ELR (cell line): ENCODE measurements around the gene SLC25A19.

Experiments used
- DNase-seq: peaks from one replicate; pipeline ENCODE4 v3.0.0-alpha.2; 2015; ENCODE audit warnings: low read depth

The SLC25A19 gene

DNA sequence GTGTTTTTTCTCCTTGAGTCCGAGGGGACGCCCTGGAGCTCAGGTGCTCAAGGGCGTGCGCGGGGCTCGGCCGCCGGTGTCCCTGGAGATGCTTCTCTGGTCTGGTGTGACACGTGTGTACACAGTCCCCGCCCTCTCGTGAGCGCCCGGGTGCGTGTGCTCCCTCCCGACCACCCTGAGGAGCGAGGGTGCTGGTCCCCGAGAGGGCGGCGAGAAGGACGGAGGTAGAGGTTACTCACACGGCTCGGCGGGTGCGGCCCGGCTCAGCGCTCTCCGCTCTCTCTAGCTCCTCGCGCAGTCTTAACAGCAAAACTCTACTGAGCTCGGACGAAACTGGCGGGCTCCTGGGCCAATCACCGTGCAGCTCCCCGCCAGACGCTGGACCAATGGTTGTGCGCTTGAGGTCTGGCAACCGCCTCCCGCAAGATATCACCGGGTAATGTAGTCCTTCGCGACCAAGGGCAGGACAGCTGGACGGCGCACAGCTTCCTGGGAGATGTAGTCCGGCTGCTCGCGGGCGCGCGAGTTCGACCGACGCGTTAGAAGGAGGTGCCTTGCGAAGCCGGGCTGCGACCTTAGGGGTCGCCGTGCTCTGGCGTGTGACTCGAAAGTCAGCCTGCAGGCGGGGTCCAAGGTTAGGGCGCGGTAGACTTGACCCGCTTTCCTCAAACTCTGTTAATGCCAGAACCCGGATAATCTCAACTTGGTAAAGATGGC, at the start of gene SLC25A19:
SLC25A19 (minus strand) TSS at position 319 of the 717 bp plus-strand sequence. CDS start 2,669 bp downstream, outside the sequence.
- DNase-seq, result peak; percentile 100

DNA sequence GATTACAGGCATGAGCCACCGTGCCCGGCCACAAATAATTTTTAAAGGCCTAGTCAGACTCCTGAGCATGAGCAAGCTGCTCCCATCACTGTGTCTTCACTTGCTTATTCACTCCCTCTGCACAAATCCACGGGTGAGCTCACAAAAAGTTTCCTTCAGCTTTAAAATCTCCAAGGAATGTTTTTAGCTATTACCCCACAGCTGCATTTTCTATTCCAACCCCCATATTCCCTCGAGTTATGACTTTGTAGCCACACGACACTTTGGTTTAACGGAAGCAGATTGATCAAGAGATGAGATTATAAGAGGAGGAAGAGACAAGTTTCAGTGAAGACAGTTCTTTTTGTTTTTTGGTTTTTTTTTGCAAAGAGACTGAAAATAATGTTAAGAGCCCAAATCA, 49.1 kb upstream of the SLC25A19 start:
- peak; percentile 42 for DNase-seq

GRCh38 chr17:75335315-75335714, 46.1 kb upstream of the SLC25A19 start:
- DNase-seq, result no peak

DNA sequence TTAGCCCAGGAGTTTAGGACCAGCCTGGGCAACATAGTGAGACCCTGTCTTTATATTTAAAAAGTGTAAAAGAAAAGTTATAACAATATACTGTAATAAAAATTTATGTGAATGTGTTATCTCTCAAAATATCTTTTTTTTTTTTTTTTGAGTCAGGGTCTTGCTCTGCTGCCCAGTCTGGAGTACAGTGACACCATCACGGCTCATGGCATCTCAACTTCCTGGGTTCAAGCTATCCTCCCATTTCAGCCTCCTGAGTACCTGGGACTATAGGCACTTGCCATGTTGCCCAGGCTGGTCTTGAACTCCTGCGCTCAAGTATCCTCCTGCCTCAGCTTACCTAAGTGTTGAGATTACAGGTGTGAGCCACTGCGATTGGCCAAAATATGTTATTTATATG, 45.5 kb upstream of the SLC25A19 start:
- DNase-seq, result no peak

- no peak for DNase-seq
These were observed 42.4 kb upstream of the SLC25A19 start for GRCh38 chr17:75331671-75332070.

DNA sequence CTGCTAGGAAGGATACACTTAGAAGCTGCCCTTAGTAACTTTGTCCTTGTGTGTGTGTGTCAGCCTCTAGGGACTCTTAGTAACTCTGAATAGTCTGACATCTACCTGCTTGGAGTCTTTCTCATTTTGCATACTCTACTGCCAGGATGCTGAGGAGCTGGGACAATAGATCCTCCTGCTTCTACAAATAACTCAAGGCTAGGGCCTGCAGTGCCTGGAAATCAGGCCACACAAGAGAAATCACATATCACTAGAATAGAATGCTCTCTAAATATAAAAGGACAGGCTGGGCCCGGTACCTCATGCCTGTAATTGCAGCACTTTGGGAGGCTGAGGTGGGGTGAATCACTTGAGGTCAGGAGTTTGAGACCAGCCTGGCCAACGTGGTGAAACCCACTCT, 38.5 kb upstream of the SLC25A19 start:
- DNase-seq, result no peak

DNA sequence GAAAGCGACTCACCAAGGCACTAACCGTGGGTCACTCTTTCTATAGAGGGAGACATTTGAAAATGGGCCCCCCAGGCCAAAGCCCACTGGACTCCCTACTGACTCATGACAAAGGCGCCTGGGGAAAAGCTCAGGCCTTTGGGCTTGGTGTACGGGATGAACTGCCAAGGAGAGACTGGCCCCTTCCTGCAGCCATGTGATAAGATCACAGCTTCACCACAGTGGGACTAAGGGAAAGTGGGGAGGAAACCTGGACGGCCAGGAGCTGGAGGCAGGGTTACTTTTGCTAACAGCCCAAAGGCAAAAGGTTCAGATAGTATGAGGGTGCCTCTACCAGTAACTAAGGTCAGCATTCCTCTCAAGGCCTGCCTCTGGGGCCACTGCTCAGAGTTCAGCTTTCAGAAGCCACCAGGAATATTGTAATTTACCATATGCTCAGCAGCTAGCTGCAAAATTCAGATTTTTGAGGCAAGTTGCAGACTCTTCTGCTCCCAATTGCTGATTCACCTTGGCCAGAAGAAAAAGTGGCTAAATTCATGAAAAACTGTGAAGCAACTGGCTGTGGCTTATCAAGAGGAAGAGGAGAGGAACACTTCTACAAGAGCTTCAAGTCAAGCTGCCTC, 37.1 kb upstream of the SLC25A19 start:
- peak; percentile 96 for DNase-seq

GRCh38 chr17:75325827-75326225, 36.6 kb upstream of the SLC25A19 start:
- DNase-seq, result no peak

DNA sequence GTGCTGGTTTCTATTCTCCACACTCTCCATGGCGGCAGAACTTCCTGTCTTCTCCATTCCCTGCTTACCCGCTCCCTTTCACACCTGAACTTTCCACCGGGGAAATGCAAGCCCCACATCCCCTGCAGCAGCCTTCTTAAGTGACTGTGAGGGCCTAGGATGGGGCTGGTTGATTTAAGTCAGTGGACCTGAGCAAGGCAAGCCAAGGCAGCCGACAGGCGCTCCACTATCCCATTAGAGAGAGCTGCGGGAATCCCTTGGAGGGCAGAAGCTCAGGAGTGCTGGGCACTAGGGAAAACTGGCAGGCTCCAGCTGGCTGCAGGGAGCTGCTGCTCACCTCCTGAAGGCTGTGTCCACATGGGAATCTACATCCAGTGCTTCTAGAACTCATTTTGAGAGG, 36.1 kb upstream of the SLC25A19 start:
- no peak for DNase-seq

DNA sequence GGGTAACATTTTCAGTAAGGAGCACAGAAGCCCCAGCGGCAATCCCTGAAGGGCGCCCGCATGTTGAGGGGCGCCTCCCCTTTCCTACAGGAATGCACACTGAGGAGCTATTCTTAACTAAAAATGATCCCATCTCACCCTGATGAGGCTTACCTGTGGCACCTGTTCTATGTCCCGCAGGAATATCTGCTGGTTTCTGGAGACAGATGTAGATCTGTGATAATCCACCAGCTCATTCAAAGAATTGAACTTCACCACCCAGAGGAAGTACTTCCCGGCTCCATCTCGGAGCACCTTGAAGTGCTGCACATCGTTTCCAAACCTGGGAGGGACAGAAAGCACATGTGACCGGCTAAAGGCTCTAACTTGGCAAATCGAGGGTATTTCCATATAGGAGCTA, 32.3 kb upstream of the SLC25A19 start:
- no peak for DNase-seq

DNA sequence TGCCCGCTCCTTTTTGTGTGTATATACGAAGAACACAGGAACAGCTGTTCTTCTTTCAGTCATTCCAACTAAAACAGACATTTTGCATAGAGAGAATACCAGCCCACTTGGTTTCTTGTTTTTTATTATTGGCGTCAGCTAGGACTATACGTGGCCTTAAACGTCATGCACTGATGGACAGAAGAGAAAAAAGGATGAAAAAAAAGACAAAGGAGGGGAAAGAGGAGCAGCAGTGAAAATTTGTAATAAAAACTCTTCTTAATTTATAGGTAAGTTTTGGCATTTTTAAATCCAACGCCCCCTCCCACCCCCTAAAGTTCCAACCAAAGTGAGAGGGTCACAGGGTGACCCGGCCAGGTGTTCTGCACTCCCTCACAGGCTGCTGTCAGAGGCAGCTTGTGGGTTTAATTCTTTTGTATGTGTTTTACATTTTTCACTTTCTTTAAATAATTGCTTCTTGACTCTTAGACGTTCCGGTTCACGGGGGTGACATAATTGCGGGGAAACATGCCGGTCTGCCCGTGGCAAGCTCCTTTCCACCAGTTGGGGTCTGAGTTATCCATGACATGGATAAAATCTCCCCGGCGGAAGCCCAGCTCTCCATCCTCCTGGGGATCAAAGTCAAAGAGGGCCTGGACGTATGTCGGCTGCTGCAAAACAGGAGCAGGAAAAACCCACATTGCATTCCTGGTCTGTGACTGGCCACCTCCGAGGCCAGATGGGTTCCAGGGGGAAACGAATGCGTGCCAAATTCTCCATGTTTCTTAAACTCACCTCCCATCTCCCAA, 30.9 kb upstream of the SLC25A19 start:
- peak; percentile 90 for DNase-seq

DNA sequence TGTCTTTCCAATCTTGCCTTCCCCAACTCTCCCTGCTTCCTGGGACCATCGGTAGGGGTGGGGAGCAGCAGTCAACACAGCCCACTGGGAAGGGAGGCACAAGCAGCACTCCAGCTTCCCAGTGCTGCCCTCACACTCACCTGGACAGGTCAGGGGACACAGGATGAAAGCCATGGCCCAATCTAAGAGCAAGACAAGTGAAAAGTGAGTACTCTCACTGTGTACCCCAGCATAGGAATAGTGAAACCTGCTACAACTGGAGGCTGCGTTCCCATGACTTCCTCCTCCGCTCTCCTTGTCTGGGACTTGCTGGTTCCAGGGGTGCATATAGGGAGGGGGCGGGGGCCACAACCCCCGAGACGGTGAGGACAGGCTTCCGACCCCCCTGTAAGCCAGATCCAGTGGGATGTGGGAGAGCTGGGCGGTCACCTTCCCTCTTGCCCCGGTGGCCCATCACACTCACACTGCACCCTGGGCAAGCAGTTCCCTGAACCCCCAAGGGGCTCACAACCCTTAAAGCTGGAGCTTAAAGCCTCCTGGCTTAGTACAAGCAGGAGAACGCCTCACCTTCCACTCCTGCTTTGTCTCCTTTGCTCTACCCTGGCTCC, 29.5 kb upstream of the SLC25A19 start:
- no peak for DNase-seq

GRCh38 chr17:75318211-75318610, 29.0 kb upstream of the SLC25A19 start:
- no peak for DNase-seq

GRCh38 chr17:75317671-75318070, 28.4 kb upstream of the SLC25A19 start:
- no peak for DNase-seq

- DNase-seq, result no peak
These were observed 27.0 kb upstream of the SLC25A19 start for GRCh38 chr17:75316253-75316652.

- peak; percentile 61 for DNase-seq
These were observed 26.5 kb upstream of the SLC25A19 start for GRCh38 chr17:75315541-75316243.

- DNase-seq, result peak; percentile 42
These were observed 24.8 kb upstream of the SLC25A19 start for GRCh38 chr17:75313941-75314551.

DNA sequence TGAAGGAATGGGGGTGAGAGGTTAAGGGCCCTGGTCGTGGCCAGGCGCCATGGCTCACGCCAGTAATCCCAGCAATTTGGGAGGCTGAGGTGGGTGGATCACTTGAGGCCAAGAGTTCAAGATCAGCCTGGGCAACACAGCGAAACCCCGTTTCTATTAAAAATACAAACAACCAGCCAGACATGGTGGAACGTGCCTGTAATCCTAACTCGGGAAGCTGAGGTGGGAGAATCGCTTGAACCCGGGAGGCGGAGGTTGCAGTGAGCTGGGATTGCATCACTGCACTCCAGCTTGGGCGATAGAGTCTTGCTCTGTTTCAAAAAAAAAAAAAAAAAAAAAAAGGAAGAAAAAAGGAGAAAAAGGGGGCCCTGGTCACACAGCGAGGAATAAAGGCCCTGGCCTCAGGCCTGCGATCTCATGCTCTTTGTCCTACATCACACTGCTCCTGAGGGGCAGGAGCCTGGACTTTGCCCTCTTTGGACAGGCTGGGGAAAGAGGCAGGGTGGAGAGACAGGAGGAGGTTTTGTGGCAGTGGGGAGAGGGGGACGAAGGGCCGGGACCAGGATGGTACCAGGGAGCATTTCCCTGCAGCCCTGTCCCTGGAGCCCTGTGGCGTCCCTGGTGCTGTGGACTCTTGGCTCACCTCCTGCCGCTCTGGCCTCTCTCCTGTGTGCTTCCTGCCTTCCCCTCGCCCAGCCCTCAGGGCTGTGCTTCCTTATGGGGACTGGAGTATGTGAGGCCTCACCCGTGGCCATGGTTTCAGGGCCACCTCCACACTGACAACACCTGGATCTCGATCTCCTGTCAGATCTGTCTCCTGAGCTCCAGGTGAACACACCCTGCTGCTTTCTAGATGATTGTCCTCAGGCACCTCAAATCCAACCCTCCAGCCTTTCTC, 19.7 kb upstream of the SLC25A19 start:
- no peak for DNase-seq

- DNase-seq, result no peak
These were observed 18.9 kb upstream of the SLC25A19 start for GRCh38 chr17:75307957-75308731.
